Measurements from ENCODE around the gene TMCO5A.

TMCO5A gene

GRCh38 chr15:37995461-37996347, 61.3 kb downstream of the TMCO5A start:
- DNase-seq (ENCODE audit: low read depth), result peak; percentile 57
- TF ChIP-seq MYC (IDR thresholded peaks at IDR 0.05; ENCODE audit: low read depth, low read length) (no peak), MAX (IDR thresholded peaks at IDR 0.05; ENCODE audit: low read depth, low read length) (no peak), POLR2A (IDR thresholded peaks at IDR 0.05; ENCODE audit: extremely low read depth, insufficient read length) (no peak)
- TF ChIP-seq, protein P1, sequence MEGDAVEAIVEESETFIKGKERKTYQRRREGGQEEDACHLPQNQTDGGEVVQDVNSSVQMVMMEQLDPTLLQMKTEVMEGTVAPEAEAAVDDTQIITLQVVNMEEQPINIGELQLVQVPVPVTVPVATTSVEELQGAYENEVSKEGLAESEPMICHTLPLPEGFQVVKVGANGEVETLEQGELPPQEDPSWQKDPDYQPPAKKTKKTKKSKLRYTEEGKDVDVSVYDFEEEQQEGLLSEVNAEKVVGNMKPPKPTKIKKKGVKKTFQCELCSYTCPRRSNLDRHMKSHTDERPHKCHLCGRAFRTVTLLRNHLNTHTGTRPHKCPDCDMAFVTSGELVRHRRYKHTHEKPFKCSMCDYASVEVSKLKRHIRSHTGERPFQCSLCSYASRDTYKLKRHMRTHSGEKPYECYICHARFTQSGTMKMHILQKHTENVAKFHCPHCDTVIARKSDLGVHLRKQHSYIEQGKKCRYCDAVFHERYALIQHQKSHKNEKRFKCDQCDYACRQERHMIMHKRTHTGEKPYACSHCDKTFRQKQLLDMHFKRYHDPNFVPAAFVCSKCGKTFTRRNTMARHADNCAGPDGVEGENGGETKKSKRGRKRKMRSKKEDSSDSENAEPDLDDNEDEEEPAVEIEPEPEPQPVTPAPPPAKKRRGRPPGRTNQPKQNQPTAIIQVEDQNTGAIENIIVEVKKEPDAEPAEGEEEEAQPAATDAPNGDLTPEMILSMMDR (IDR thresholded peaks at IDR 0.05; ENCODE audit: low read depth, low read length), result no peak
- H3K4me3 ChIP-seq (ENCODE audit: low read depth, low read length), result no peak overlapping the region
